ENCODE data around the gene MRGPRF. TPM values are rescaled to one million over a fixed set of nuclear protein-coding genes. Genes with fewer than 3 reads are reported as not detected.

The MRGPRF gene
- 20.2 and 65.7 TPM in 2 replicates for total RNA-seq

GRCh38 chr11:69013009-69013951, at the start of gene MRGPRF:
TSS of gene MRGPRF (minus strand) at chr11:69013246. CDS start at chr11:69009901, 3,345 bp downstream.

GRCh38 chr11:69048694-69049489, 35.8 kb upstream of the MRGPRF start, which contains the start of gene TPCN2:
TSS of gene TPCN2 (plus strand) at chr11:69048932. CDS start at chr11:69048998, 66 bp downstream.

GRCh38 chr11:68980776-68981065, 32.3 kb downstream of the MRGPRF start, which contains the start of gene MRGPRD:
TSS of gene MRGPRD (minus strand) at chr11:68980986. CDS start at chr11:68980986, 0 bp downstream.

Other genes with a start within 250 kb of the MRGPRF start
- gene CPT1A, start 171.3 kb downstream of the MRGPRF start, total RNA-seq, result 53.2 and 65.2 TPM in 2 replicates
- gene MRPL21, start 109.4 kb downstream of the MRGPRF start, total RNA-seq, result 24.5 and 38.3 TPM in 2 replicates
- 12.1 and 14.4 TPM in 2 replicates for gene IGHMBP2, start 109.4 kb downstream of the MRGPRF start, total RNA-seq
- gene MRGPRD, start 32.3 kb downstream of the MRGPRF start, total RNA-seq, result 0.13 TPM in 1 of 2 replicates, not detected in the other
- 10.9 and 12.8 TPM in 2 replicates for gene TPCN2, start 35.7 kb upstream of the MRGPRF start, total RNA-seq
- 0.50 and 0.72 TPM in 2 replicates for gene SMIM38, start 142.7 kb upstream of the MRGPRF start, total RNA-seq

Data from smooth muscle cell of the pulmonary artery (primary cell).